Measurements from ENCODE around the gene BCLAF1. TPM values are rescaled to one million over a fixed set of nuclear protein-coding genes. Genes with fewer than 3 reads are reported as not detected.

The BCLAF1 gene
- total and polyA plus RNA-seq, 2 donors (not counting 3 experiments of a cell fraction or from before 2014, with no cell fraction given): 23.4 to 151 TPM

DNA sequence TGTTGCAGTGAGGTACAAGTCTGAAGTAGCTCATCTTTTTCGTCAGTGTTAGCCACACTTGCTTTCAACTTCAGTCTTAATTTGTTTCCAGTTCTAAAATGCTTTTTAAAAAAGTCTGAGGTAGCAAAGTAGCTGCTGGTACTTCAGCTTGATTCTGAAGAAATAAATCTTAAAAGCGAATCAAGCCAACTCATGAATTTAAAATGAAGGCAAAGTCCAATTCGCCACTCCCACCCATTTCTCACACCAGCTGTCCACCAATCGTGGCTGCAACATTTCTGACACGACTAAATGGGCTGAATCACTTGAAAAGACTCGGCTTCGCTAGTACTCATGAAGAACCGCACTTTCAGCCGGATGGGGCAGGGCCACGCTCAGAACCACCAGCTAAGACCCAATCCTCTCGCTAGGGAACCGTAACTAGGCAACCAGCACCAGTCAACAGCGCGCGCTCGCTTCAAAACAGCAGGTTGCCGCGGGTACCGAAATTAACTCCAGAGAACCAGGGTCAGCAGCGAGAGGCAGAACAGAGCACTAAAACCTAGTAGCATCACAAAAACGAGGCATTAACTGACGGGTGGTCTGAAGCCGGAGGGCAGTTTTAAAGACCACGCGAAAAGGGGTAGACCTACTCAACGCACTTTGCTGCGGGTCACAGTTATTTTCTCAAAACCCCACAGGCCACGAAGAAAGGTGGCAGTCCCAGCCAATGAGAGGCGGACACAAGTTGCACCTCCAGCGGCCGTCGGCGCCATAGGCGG, 900 bp downstream of the BCLAF1 start:
- FAIRE-seq (peak; percentile 79), DNase-seq (ENCODE audit: low read depth, low spot score) (peak; percentile 92)
- Histone ChIP-seq H3K4me1 (ENCODE audit: control insufficient read depth, extremely low read depth, insufficient read depth, low read length) (peaks cover 34% of the 10 kb centered on the region), H3K9ac (replicated peaks; ENCODE audit: extremely low read depth, insufficient read depth, low read length) (peak overlapping the region; percentile 99), H4K20me1 (replicated peaks; ENCODE audit: control insufficient read depth, extremely low read depth, insufficient read depth, low read length) (peaks cover 11% of the 10 kb centered on the region), H3K27ac (ENCODE audit: insufficient read depth, low read depth, low read length) (peak overlapping the region; percentile 96), H3K27me3 (ENCODE audit: control insufficient read depth in 2 of 2, insufficient read depth in 2 of 2, low read length in 2 of 2) (no peaks in the 10 kb centered on the region), H3K4me3 (replicated peaks in 1 of 3; ENCODE audit: insufficient read depth in 1 of 3, low read depth in 1 of 3, low read length in 3 of 3) (peak overlapping the region; percentile 38 to 90 (median 70)), H3K4me2 (ENCODE audit: insufficient read depth, low read length) (peak overlapping the region; percentile 98), H3K9me3 (replicated peaks; ENCODE audit: control insufficient read depth, insufficient read depth, low read length) (no peaks in the 10 kb centered on the region), H3K36me3 (ENCODE audit: control insufficient read depth in 2 of 2, extremely low read depth in 1 of 2, insufficient read depth in 2 of 2, low read length in 2 of 2) (no peaks in the 10 kb centered on the region), H3K79me2 (ENCODE audit: control insufficient read depth, insufficient read depth, low read length) (peaks cover 57% of the 10 kb centered on the region), H2AFZ (ENCODE audit: low read depth, low read length) (no peak overlapping the region), H3K9me1 (replicated peaks; ENCODE audit: control insufficient read depth, extremely low read depth, insufficient read depth, low read length) (no peaks in the 10 kb centered on the region)
- BruUV-seq (replicated peaks): no TSS peak
- CTCF ChIA-PET: interaction anchor here (0.9 to 3.9 kb wide), 5 partner anchors 28 to 503 kb away, joined by 3 to 28 read pairs (median 4); partner anchors contain the start of genes MAP3K5 and MTFR2
- TF ChIP-seq EZH2 (IDR thresholded peaks at IDR 0.05; ENCODE audit: borderline replicate concordance, low read depth, low read length, severe bottlenecking) (no peak), FOS (IDR thresholded peaks at IDR 0.05; ENCODE audit: borderline replicate concordance, insufficient read depth, low read length) (no peak), POLR2AphosphoS5 (IDR thresholded peaks at IDR 0.05; ENCODE audit: insufficient read depth, low read depth, low read length) (no peak), JUN (IDR thresholded peaks at IDR 0.05; ENCODE audit: borderline replicate concordance, insufficient read depth, insufficient read length, low read depth) (no peak), GATA2 (IDR thresholded peaks at IDR 0.05; ENCODE audit: insufficient read depth, insufficient read length, low read depth, low read length) (no peak), POLR2A (IDR thresholded peaks at IDR 0.05; ENCODE audit: low read depth, low read length) (no peak), MYC (IDR thresholded peaks at IDR 0.05; ENCODE audit: low read depth, low read length) (no peak)
- TF ChIP-seq, protein P1, sequence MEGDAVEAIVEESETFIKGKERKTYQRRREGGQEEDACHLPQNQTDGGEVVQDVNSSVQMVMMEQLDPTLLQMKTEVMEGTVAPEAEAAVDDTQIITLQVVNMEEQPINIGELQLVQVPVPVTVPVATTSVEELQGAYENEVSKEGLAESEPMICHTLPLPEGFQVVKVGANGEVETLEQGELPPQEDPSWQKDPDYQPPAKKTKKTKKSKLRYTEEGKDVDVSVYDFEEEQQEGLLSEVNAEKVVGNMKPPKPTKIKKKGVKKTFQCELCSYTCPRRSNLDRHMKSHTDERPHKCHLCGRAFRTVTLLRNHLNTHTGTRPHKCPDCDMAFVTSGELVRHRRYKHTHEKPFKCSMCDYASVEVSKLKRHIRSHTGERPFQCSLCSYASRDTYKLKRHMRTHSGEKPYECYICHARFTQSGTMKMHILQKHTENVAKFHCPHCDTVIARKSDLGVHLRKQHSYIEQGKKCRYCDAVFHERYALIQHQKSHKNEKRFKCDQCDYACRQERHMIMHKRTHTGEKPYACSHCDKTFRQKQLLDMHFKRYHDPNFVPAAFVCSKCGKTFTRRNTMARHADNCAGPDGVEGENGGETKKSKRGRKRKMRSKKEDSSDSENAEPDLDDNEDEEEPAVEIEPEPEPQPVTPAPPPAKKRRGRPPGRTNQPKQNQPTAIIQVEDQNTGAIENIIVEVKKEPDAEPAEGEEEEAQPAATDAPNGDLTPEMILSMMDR (IDR thresholded peaks at IDR 0.05; ENCODE audit: extremely low read depth in 1 of 2, insufficient read depth in 1 of 2, low read depth in 1 of 2, low read length in 2 of 2): no peak
- TF ChIP-seq, protein P2, sequence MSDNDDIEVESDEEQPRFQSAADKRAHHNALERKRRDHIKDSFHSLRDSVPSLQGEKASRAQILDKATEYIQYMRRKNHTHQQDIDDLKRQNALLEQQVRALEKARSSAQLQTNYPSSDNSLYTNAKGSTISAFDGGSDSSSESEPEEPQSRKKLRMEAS (IDR thresholded peaks at IDR 0.05; ENCODE audit: insufficient read depth, insufficient read length): no peak
- intact Hi-C loops (cut with micrococcal nuclease): loop anchor here (1.0 to 5.0 kb wide), 6 partner anchors 38 to 934 kb away; partner anchors contain the start of genes AHI1, MAP3K5 and MTFR2
- dilution Hi-C loops (cut with MboI; ENCODE audit: extremely low pct_ligation_motif_present, low sequenced_read_pairs): no loop called here
- POLR2A ChIA-PET: interaction anchor here (1.0 to 1.9 kb wide), 6 partner anchors 15 to 791 kb away, joined by 3 to 11 read pairs (median 6); partner anchors contain the start of genes AHI1 and MTFR2

Measured in endothelial cell of umbilical vein (primary cell).